Measurements from ENCODE around the gene VWA8. TPM values are rescaled to one million over a fixed set of nuclear protein-coding genes. Genes with fewer than 3 reads are reported as not detected.

The VWA8 gene
- 6.2 and 6.8 TPM in 2 replicates for total RNA-seq

DNA sequence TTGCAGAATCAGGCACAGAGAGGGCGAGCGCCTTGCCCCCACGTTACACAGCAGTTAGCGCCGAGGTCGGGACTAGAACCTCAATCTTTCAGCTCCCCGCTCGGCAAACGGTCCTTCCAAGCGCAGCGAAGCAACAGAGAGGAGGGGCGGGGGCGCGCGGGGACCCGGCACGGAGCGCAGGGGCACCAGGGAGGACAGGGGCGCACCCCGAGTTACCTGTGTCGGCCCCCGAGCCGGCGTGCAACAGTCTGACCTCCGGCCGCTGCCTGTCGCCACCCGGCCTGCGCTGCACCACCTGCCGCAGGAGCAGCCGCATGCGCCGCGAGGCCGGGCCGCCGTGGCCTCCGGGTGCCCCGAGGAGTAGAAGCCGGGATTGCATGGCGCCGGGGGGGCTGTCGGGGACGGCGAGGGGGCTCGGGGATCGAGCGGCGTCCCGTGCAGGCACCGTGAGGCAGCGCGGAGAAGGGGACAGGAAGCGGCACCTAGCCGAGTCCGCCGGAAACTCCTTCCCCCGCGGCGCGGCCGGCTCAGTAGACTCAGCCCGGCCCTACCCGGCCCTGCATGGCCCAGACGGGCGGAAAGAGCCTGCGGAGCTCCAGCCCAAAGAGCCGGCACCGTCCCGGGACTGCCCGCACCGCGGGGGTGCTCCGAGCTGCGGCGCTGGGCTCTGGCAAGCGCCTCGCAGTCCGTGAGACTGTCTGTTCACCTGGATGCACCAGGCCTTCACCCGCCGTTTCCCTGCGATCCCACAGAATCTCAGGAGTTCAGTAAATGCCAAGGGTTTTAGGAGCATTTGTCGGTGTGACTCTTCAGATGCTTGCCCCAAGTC is at the start of gene VWA8:
Gene VWA8, minus strand, starts transcription at position 473 of the 829 bp plus-strand sequence. Its CDS starts 94 bp downstream, at position 379.
- peak; percentile 34 to 72 for DNase-seq (ENCODE audit: low read depth in 2 of 2)

DNA sequence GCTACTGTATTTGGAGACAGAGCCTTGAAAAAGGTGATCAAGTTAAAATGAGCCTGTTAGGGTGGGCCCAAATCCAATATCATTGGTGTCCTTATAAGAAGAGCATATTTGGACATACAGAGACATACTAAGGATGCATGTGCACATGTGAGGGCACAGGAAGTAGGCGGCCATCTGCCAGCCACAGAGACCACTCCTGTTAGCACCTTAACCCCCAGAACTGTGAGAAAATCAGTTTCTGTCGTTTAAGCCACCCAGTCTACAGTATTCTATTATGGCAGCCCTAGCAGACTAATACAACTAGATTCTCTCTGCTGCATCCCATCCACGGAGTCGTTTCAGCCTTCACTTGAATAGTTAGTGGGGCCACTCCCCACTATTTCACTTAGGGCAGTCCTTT is 48.1 kb upstream of the VWA8 start:
- no peak for DNase-seq (ENCODE audit: low read depth in 2 of 2)

DNA sequence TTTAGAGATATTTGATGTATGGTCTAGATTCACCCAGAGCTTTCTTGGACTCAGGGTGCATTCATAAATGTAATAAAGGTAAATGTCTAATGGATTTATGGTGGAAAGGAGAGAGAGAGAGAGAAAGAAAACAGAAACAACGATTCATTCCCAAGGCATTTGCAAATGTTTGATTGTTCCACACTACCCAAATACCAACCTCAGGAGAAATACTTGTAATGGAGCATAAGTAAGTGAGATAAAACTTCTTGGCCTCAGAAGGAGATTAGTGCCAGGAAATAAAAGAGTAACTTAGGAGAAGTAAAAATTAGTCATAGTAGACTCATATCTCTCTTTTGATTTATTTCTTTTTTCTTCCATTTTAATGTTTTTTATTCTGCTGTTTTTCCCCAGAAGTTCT is 46.9 kb upstream of the VWA8 start:
- no peak for DNase-seq (ENCODE audit: low read depth in 2 of 2)

DNA sequence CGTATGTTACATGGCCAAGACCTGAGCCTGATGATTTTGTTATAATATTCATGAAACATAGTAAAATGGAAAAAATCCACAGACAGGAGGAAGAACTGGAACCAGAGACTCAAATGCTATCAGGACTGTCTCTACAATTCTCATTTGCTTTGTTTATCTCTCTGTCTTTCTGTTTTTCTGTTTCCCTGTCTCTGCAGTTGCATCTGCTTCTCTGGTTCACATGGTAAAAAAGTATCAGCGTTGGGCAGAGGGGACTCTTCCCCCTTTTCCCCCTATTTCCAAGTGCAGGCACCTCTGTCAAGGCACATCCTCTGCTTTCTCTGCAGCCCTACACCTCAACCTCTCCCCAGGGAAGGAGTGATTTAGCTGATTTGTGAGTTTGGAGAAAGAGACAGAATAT is 41.2 kb upstream of the VWA8 start:
- DNase-seq (ENCODE audit: low read depth in 2 of 2) = no peak

DNA sequence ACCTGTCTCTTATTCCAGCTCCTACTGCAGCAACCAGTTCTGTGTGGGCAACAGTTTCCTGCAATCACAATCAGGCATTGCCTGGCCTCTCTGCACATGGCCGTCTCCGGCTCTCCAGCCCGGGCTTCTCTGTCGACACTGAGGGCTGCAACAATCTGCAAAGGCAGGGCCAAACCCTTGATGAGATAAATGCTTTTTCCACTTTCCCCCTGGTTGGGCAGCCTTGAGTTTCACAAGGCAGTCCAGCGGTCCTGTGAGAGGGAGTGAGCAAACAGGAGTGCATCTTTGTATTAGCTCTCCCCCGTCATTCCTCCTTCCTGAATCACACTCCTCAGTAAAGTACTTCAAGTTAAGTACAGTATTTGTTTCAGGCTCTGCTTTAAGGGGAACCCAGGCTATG is 40.7 kb upstream of the VWA8 start:
- no peak for DNase-seq (ENCODE audit: low read depth in 2 of 2)

DNA sequence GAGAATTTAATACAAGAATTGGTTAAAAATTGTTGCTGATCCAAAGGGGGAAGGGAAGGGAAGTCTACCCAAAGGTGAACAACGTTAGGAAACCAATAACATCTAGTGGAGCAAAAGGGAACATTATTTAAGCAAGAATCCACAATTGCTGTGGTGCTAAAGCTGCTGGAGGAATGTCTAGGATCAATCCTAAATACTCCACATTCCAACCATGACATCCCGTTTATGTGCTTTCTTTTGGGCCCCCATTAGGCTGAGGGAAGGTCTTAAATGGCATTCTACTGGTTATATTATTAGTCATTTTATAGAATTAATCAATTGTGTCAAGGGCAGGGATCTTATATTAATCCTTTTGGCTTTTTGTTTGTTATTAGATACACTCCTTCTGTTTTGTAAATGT is 39.9 kb upstream of the VWA8 start:
- DNase-seq (ENCODE audit: low read depth in 2 of 2) = no peak

DNA sequence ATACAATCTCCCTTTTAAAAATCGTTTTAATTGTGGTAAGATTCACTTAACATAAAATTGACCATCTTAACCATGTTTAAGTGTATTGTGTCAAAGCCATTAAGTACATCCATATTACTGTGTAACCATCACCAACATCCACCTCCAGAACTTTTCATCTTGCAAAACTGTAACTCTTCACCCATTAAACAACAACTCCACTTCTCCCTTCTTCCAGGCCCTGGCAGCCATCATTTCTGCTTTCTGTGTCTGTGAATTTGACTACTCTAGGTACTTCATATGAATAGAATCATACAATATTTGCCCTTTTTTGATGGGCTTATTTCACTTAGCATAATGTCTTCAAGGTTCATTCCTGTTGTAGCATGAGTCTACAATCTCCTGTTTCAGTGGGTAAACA is 36.5 kb upstream of the VWA8 start:
- no peak for DNase-seq (ENCODE audit: low read depth in 2 of 2)

DNA sequence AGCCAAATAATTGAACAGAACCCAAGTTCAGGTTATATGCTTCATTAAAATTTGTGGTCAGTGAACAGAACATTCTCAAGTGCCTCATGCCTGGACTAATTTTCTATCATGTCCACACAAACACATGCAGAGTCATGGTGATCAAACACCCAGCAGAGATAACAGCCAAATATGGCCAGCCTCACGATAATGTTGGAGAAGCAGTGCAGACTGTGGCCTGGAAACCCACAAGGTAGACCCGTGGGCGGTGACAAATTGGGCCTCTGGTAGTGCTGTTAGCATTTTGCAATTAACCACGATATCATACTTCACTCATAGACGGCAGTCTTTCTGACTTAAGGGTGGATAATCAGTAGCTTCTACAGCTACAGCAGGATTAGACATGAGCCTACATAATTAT is 35.0 kb upstream of the VWA8 start:
- no peak for DNase-seq (ENCODE audit: low read depth in 2 of 2)

DNA sequence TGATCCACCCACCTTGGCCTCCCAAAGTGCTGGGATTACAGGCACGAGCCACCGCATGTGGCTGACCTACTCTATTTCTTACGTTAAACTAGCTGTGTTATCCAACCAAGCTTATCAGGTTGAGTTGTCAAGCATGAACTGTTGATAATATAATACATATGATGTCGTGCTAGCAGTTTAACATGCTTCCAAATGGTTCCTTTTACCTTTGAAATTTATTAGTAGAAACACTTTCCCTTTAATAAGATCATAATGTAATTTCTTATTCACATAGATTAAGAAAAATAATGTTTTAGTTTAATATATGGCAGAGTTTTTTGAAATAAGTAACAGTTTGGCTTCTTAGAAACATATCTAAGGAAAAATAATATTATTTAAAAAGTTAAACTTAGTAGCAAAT is 34.4 kb upstream of the VWA8 start:
- no peak for DNase-seq (ENCODE audit: low read depth in 2 of 2)

DNA sequence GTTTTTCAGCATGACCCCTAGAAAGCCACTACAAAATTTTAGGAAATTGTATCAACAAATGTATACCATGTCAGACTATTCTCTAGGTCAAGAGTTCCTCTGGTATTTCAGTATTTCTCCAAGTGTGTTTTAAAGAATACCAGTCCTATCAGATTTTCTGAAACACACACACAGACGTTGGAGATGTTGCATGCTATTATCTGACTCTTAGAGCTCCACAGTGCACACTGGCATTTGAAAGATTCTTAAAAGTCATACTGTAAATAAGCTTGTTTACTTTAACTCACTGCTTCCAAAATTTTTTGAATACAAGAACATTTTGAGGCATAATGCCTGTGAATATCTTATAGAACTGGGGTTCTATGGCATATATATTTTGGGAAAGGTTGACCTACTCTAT is 33.8 kb upstream of the VWA8 start:
- no peak for DNase-seq (ENCODE audit: low read depth in 2 of 2)

DNA sequence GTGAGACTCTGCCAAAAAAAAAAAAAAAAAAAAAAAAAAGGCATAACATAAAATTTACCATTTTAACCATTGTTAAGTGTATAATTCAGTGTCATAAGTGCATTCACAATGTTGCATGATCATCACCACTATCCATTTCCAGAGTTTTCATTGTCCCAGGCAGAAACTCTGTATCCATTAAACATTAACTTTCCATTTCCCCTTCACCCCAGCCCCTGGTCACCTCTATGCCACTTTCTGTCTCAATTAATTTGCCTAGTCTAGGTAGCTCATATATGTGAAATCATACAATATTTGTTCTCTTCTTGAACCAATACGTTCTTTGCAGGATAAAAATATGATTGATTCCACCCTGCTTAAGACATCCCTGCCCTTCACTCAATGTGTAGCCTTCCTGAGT is 31.0 kb upstream of the VWA8 start:
- DNase-seq (ENCODE audit: low read depth in 2 of 2) = no peak

DNA sequence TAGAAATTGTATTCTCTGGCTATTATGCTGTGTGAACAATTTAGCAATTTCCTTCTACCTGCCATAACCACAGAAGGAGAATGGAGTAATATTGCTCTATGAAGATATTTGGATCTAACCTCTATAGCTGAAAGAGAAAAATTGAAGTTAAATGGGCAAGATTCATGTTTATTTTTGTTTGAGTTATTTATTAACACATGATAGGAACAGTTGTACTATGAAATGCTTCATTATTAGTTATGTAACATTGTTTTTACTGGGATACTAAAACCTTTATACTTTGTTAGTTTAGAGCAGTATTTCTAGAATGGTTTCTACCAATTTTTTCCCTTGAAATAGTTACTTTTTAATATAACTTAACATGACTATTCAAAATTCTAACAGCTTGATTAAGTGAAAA is 27.3 kb upstream of the VWA8 start:
- DNase-seq (ENCODE audit: low read depth in 2 of 2) = no peak

DNA sequence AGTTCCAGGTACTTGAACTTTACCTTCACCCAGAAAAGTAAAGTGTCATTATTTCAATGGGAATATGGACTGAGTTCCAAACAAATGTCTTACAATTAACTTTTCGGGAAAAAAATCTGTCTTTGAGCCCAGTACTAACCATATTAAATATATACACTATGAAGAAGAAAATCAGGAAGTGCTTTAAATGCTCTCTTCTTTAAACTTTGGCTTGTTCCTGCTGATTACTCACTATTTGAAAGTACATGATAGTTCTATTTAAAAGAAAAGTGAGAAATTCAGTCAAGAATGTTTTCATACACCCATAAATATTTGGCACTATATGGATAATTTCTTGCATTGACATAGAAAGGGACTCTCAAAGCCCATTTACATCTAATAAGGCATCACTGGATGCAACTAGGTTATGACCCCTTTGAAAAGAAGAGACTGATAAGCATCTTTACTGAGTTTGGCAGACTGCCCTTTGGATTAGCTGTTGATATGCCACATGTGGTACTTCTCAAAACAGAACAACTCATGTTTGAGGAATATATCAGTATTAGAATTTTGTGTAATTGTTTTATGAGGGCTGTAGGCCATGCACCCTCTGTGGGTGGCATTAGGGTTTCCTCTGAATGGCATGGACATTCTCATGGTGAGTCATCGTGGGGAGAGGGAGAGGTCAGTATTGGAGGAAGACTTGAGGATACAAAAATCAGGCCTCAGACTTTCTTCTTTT is 25.0 kb upstream of the VWA8 start:
- DNase-seq (ENCODE audit: low read depth in 2 of 2) = no peak

DNA sequence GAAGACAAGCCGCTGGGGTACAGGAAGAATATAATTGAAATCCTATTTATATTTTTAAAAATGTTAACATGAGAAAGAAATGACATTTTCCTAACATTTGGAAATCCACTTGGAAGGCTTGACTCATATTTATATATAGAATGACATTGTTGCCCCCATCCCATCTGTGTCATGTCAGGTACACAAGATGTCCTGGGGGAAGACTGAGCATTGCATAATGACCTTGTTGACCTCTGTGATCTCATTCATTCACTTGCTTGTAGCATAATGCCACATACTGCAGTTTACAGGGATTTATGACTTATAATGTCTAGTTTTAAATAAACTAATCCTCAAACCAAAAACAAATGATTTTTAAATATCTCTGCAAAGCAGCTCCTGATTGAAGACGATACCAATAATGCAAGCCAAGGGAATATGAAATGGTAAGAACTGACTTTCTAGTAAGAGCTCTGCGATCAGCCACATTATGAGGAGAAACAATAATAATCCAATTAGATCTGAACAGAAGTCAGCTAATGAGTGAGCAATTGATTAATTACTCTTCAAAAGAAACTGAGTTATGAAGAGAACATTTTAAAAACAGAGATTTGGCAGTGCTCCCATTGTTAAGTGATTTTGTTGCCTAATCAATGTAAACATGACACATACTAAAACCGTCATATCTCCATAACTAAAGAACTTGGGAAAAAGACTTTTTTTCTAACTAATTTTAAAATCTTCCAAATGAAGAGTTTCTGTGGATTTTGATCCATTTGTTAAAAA is 21.2 kb upstream of the VWA8 start:
- DNase-seq (ENCODE audit: low read depth in 2 of 2) = no peak

DNA sequence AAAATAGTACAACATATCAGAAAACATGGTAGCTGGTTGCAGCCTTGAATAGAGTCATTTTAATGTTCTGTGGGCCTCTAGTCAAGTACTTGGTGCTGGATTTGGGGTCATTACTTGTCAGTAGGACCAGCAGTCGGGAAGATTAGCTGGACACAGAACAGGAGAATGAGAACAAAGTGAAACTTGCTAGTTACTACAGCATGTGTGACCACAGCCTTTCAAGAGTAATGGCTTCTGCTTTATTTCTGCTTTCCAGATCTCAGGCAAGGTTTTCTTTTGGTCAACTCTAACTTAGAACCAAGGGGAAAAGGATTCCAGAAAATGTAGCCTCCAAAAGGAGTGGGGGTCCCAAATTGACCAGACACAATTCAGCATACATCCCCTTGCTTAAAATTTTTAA is 17.1 kb upstream of the VWA8 start:
- DNase-seq (ENCODE audit: low read depth in 2 of 2) = no peak

DNA sequence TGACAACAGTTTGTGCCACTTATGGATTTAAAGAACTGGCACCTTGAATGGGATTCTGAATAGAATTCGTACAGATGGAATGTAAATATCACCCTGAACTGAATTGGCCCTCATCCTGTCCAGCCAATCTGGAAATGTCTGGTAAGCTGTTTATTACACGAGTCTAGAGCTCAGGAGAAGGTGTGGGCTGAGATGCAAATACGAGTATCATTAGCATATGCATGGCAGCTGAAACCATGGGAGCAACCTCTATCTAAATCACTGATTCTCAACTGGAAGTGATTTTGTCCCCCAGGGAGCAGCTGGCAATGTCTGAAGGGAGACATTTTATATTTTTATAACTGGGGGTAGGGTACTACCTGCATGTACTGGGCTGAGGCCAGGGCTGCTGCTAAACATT is 15.6 kb upstream of the VWA8 start:
- no peak for DNase-seq (ENCODE audit: low read depth in 2 of 2)

DNA sequence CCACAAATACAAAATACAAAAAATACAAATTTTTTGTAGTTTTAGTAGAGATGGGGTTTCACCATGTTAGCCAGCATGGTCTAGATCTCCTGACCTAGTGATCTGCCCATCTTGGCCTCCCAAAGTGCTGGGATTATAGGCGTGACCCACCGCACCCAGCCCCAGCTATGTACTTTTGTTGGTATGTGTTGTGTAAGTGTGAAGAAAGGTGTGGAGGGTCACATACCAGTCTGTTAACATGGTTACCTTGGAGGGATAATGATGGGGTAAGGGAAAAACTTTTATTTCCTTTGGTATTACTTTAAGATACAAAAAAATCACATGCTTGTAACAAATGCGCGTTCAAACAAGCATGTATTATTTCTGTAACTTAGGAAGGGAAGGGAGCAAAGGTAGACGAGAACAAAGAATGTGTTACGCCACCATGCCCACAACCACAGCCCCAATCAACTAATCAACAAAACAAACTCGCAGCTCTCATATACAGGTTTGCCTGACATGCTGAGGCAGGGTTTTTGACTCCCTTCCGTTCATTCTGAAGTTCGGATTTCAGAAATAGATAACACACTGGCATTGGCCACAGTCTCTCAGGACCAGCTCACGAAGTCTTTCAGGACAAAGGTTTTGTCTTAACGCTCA is 13.5 kb upstream of the VWA8 start:
- no peak for DNase-seq (ENCODE audit: low read depth in 2 of 2)

DNA sequence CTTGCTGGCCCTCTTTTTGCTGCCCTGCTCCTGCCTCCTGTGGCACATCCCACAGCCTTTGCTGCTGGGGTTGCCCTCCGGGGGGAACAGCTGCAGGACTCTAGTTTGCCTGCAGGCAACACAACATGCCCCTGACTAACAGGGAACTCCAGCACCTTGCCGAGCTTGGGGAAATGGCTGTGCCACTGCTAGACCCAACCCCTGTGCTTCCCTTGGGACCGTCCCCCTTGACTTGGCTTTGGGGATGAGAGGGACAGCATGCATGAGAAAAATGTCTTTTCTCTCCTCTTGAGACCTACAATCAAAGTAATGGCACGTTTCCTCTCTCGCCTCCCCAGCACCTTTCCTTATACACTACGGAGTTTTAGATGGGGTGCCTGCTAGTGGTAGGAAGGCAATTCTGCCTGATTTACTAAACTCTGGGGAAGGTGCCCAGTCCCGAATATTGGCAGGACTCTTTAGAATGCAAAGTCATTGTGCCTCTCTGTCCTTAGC is 12.4 kb upstream of the VWA8 start:
- DNase-seq (ENCODE audit: low read depth in 2 of 2) = no peak

DNA sequence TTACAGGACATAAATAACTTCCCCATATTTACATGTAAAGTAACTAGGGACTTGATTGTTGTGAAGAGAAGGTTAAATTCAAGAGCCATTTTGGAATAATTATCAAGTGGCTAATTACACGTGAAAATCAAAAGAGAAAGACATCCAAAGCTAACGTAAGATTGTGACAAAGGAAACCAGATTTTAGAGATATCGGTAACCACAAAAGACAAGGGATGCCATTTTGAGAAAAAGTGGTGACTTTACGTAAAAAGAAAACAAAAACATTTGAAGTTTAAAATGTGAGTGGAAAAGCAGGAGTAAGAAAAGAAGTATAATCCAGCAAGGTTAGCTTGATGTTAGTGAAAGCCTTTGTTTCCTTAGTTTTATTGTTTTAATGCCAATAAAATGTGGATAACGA is 10.9 kb upstream of the VWA8 start:
- DNase-seq (ENCODE audit: low read depth in 2 of 2) = no peak

DNA sequence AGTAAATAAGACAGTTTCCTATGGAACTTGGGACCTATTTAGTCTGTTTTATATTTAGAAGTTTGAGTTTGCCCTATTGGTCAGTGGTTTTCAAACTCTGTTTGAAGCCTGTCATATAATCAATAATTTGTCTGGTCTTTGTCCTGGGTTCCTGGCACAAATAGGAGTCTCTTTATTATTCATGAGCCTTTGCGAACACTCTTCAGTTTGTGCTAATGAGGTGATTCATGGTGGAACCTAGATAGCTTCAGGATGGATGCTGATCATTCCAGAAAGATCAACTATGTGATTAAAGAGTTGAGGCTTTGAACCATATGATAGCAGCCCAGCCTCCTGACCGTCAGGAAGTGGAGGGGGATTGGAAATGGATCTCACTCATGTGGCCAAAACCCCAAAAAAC is 10.0 kb upstream of the VWA8 start:
- DNase-seq (ENCODE audit: low read depth in 2 of 2) = no peak

DNA sequence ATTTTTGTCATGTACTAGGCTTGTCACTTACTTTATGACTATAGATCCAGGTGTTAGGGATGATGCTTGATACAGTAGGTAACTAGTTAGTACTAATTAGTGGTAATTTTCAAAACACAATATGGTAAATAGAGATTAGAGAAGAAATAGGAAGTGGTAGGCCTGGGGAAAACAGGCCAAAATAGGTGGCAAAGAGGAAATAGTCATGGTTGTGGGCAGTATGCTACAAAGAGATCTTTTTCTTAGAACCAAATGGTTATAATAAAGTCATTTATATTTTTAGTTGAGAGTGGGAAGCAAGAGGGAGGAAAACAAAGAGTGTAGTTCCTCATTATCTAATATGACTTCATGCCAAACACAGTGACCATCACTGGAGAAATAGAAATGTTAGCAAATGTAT is 9.1 kb upstream of the VWA8 start:
- DNase-seq (ENCODE audit: low read depth in 2 of 2) = no peak

DNA sequence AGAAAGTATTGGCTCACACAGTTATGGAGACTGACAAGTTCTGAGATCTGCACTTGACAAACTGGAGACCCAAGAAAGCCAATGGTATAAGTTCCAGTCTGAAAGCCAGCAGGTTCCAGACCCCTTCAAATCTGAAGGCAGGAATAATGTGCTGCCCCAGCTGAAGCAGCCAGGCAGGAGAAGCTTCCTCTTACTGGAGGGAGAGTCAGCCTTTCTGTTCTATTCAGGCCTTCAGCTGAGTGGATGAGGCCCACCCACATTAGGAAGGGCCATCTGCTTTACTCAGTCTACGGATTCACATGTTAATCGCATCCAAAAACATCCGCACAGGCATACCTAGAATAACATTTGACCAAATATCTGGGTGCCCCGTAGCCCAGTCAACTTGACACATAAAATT is 8.2 kb upstream of the VWA8 start:
- DNase-seq (ENCODE audit: low read depth in 2 of 2) = no peak
